Measurements from ENCODE around the gene ITFG2.

DNA sequence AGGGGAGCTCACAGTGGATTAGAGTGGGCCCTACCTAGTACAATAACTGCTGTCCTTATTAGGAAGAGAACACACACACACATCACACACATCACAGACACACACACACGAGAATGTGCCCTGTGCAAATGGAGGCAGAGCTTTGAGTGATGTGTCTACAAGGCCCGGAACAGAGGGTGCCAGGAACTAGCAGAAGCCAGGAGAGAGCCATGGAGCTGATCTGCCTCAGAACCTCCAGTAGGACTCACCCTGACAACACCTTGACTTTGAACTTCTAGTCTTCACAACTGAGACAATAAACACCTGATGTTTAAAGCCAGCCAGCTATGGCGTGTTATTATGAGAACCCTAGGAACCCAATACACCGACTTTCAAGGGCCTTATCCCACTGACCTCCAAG is 47.4 kb upstream of the ITFG2 start:
- TF ChIP-seq, protein P1, sequence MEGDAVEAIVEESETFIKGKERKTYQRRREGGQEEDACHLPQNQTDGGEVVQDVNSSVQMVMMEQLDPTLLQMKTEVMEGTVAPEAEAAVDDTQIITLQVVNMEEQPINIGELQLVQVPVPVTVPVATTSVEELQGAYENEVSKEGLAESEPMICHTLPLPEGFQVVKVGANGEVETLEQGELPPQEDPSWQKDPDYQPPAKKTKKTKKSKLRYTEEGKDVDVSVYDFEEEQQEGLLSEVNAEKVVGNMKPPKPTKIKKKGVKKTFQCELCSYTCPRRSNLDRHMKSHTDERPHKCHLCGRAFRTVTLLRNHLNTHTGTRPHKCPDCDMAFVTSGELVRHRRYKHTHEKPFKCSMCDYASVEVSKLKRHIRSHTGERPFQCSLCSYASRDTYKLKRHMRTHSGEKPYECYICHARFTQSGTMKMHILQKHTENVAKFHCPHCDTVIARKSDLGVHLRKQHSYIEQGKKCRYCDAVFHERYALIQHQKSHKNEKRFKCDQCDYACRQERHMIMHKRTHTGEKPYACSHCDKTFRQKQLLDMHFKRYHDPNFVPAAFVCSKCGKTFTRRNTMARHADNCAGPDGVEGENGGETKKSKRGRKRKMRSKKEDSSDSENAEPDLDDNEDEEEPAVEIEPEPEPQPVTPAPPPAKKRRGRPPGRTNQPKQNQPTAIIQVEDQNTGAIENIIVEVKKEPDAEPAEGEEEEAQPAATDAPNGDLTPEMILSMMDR (IDR thresholded peaks at IDR 0.05; ENCODE audit: low read length) = no peak
- TF ChIP-seq EZH2 (optimal IDR thresholded peaks at IDR 0.05; ENCODE audit: low read depth, low read length) = no peak

Data from MM.1S (cell line).